Stimulated activated CD4-positive, alpha-beta T cell treated with anti-CD3 and anti-CD28 coated beads, TNF-alpha, amount 100 ng/mL, for 24 hours (primary cell): ENCODE measurements around the gene TSFM.

Source experiments
- DNase-seq, 3 experiments: peaks; one replicate each; pipeline ENCODE4 v3.0.0-alpha.2; 2020; ENCODE audit warnings: low read depth in 3 of 3

TSFM gene

GRCh38 chr12:57745485-57745881, 37.1 kb upstream of the TSFM start:
- no peak for DNase-seq

- no peak for DNase-seq
Measured at GRCh38 chr12:57746025-57746424, 36.6 kb upstream of the TSFM start.

DNA sequence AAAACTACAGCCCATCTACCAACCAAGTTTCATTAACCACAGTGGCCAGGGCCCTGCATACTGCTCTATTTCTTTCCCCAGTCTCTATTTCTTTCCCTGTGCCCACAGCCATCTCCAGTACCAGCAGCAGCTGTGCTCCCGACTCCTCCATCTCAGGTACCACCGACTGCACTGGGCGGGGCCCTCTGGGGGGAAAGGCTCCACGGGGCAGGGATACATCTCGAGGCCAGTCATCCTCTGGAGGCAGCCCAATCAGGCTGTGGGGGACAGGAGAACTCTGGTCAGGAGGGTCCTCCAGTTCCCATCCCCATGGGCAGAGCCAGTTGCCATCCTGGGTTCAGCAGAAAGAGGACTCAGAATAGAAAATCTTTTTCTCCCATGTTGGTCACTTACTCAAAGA, 33.5 kb upstream of the TSFM start:
- no peak for DNase-seq

DNA sequence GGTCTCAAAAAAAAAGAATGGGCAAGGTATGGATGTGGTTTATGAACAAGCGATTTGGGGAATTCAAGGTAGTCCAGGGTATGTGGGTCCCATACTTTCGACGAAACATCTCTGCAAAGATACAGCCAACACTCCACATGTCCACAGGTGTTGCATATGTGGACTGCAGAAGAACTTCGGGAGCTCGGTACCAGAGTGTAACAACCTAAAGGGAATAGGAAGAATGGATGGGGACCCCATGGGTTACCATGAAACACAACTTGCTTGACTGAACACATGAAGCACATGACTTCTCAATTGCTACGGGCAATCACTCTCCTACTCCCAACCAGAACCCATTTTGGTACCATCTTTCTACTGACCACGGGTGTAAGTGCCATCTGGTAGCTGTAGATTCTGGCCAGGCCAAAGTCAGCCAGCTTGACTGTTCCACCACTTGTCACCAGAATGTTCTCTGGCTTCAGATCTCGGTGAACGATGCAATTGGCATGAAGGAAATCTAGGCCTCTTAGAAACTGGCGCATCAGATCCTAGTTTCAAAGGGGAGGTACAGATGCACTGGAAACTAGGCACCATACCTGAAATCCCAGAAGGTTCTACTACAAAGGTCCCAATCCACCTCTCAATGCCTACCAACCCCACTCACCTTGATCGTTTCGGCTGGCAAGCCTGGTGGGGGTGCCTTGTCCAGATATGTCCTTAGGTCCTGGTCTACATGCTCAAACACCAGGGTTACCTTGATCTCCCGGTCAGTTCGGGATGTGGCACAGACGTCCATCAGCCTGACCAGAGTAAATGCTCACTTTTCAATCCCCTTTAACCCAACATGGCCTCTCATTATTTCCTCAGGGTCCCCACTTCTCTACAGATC, 31.8 kb upstream of the TSFM start:
- DNase-seq = no peak

DNA sequence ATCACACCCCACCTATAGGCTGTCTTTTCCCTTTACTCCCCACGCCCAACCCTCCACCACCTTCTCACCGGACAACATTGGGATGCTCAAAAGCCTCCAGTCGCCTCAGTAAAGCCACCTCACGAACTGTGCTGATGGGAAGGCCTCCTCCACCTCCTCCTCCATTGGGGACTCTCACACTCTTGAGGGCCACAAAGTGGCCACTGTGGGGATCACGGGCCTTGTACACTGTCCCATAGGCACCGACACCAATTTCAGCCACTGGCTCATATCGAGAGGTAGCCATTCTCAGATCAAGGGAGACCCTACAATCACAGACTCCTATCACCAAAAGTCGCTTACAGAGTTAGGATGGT, 31.2 kb upstream of the TSFM start:
- DNase-seq = no peak

DNA sequence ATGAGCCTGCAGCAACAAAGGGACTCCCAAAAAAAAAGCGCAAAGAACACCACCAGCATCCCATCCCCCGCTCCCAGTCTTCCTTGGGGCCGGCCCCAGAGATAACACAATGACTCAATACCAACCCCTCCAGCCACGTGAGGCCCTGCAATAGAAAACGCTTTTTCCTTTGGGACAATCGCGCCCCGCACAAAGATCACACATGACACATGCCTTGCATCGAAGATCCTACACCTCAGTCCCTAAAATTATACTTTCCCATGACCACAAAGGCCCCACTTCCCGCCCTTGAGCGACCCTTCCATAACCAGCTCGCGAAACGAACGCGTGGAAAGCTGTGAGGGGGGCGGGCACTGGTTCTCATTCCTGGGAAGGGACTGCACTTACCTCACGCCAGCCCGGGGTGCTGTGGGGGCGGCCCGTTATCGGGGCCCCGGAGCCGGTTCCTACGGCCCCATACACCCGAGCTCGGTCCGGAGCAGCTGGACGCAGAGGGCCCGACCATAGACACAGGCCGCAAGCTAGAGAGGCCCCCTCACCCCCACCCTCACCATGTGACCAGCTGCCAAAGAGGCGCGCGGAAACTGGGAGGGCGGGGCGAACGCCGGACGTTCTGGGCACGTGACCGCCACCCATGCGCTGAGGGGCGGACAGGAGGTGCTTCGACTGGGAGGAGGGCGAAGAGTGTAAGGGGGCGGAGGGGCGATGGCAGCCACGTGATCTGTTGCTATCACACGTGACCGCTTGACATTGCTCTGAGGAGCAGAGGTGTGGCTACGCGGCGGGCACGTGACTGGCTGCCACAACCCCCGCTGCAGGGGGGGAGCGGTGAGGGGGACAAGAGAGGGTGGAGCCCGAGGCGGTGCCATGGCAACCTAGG, 30.6 kb upstream of the TSFM start, which contains the start of gene CDK4:
CDK4 (minus strand) TSS at position 523 of the 880 bp plus-strand sequence. CDS start 593 bp downstream, outside the sequence.
- peak; percentile 94 to 99 (median 97) for DNase-seq

- DNase-seq = no peak
Measured at GRCh38 chr12:57752668-57753000, 30.0 kb upstream of the TSFM start.

DNA sequence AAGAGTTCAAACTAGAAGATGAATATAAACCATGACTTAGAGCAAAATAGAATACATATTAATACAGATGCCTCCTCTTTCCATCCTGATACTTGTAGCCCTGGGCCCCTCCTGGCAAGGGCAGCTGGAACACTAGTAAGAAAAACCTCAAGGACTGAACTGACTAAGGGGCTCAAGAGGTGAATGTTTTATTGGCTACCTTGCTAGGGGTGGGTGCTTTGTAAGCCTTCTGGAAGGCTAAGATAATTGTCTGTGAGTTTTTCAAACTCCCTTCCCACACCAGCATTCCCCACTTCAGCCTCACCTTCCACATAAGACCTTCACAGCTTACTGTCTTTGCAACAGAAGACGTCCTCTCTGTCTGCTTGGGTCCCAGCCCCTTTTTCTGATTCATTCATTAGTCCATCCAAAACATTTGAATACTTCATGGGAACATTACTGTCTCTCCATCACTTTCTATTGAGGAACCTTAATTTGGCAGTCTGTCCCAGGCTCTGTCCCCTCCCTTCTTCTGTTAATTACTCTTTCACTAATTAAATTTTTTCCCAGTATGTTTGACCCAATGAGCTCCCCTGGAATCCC, 28.7 kb upstream of the TSFM start:
- no peak for DNase-seq

GRCh38 chr12:57754411-57755193, 28.0 kb upstream of the TSFM start, which contains the start of gene MARCHF9:
Gene MARCHF9 (plus strand): TSS chr12:57755103. CDS start chr12:57755529, 426 bp downstream.
- DNase-seq = peak in 2 of 3 experiments; percentile 68 to 90

DNA sequence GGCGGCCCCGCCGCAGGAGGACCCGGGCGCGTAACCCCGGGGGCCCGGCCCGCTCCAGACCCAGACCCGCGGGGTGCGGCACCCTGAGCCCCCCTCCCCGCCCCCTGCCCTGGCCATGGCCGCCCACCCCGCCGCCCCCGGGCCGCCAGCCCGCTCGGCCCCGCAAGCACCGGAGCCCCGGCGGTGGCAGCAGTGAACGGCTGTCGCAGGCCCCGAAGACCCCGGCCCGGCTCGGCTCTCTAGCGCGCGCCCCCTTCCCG, 27.5 kb upstream of the TSFM start:
- DNase-seq = no peak

- DNase-seq = no peak
Measured at GRCh38 chr12:57755454-57756372, 26.9 kb upstream of the TSFM start.

GRCh38 chr12:57756406-57757341, 25.9 kb upstream of the TSFM start:
- peak in 1 of 3 experiments; percentile 73 for DNase-seq

- no peak for DNase-seq
Measured at GRCh38 chr12:57757771-57758170, 24.8 kb upstream of the TSFM start.

GRCh38 chr12:57758552-57759359, 23.8 kb upstream of the TSFM start:
- DNase-seq = no peak

GRCh38 chr12:57759360-57759980, 23.1 kb upstream of the TSFM start:
- no peak for DNase-seq

GRCh38 chr12:57760347-57760982, 22.1 kb upstream of the TSFM start:
- DNase-seq = no peak

DNA sequence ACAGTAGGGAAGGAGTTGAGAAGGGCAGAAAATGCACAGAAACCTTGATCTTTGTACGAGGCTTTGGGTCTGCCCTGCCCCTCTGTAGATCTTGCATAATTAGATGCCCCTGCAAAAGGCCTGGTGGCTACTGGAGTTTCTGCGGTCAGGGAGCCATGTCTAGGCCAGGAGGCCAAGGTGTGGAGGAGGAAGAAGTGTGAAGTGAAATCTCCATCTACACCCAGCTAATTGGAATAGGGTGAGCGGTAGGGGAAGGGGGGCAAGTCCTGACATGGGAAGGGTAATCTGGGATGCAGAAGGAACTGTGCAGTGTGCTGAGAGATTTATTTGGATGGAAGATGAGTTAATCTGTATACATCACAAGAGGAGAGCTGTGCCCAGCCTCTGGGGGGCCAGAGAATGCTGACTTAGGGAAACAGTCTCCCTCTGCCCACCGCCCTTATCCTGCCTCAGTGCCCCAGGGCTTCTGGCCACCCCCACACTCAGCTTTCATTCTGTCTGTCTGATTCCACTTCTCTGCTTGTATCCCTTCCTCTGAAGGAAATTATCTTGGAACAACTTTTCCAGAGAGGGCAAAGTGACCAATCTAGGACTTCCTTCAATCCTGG, 21.1 kb upstream of the TSFM start:
- no peak for DNase-seq
